Measurements from ENCODE around the gene MR1.

Gene MR1

DNA sequence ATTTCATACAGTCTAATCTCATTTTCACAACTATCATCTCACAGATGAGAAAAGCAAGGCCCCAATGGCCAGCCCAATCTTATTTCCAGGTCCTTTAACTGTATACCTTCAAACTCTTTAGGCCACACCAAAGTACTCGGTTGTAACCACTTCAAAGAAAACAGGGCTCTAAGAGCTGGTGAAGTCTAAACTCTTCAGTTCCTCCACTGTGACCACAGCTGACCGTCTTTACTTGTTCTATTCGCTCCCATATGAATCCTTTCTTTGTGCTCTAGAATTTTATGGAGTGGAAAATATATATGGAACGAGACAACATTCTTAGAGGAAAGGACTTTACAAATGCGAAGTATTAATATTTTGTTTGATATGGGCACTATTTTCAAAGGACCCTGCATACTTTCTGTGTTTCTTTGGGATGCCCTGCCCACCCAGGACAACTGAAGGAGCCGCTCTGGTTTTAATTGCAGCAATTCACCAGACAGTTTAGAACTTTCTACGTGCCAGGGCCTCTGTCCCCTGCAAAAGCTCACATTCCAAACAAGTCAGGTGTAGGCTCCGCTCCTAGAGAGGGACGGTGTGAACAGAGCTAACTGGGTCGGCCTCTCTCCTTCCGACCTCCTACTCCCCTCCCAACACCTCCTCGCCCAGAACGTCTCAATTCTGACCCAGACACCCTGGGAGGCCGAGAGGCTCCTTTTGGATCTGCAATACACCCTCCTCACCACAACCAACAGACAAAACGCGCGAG, 70.4 kb downstream of the MR1 start:
- no peak for DNase-seq (ENCODE audit: low spot score)
- TF ChIP-seq, protein P1, sequence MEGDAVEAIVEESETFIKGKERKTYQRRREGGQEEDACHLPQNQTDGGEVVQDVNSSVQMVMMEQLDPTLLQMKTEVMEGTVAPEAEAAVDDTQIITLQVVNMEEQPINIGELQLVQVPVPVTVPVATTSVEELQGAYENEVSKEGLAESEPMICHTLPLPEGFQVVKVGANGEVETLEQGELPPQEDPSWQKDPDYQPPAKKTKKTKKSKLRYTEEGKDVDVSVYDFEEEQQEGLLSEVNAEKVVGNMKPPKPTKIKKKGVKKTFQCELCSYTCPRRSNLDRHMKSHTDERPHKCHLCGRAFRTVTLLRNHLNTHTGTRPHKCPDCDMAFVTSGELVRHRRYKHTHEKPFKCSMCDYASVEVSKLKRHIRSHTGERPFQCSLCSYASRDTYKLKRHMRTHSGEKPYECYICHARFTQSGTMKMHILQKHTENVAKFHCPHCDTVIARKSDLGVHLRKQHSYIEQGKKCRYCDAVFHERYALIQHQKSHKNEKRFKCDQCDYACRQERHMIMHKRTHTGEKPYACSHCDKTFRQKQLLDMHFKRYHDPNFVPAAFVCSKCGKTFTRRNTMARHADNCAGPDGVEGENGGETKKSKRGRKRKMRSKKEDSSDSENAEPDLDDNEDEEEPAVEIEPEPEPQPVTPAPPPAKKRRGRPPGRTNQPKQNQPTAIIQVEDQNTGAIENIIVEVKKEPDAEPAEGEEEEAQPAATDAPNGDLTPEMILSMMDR (IDR thresholded peaks at IDR 0.05): no peak
- Histone ChIP-seq H3K4me3 (peak overlapping the region; percentile 82), H3K27ac (peak overlapping the region; percentile 83 to 87)

DNA sequence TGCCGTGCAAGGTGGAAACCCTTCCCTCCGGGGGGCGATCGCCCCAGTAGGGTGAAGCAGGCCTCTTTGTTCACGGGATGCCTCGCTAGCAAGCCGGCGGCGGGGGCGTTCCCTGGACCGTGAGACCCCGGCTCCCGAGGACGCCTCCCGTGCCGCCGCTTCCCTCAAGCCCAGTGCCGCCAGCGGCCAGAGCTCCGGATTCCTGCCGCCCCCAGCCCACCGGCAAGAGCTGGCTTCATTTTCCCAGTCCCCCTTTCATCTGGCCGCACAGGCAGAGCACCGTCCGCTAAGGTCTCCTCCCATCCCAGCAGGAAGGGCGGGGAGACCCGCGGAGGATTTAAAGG, 71.0 kb downstream of the MR1 start:
- TF ChIP-seq, protein P1 (IDR thresholded peaks at IDR 0.05): no peak
- Histone ChIP-seq H3K27ac (peak overlapping the region; percentile 83 to 87), H3K4me3 (peak overlapping the region; percentile 82)
- peak; percentile 80 for DNase-seq (ENCODE audit: low spot score)

DNA sequence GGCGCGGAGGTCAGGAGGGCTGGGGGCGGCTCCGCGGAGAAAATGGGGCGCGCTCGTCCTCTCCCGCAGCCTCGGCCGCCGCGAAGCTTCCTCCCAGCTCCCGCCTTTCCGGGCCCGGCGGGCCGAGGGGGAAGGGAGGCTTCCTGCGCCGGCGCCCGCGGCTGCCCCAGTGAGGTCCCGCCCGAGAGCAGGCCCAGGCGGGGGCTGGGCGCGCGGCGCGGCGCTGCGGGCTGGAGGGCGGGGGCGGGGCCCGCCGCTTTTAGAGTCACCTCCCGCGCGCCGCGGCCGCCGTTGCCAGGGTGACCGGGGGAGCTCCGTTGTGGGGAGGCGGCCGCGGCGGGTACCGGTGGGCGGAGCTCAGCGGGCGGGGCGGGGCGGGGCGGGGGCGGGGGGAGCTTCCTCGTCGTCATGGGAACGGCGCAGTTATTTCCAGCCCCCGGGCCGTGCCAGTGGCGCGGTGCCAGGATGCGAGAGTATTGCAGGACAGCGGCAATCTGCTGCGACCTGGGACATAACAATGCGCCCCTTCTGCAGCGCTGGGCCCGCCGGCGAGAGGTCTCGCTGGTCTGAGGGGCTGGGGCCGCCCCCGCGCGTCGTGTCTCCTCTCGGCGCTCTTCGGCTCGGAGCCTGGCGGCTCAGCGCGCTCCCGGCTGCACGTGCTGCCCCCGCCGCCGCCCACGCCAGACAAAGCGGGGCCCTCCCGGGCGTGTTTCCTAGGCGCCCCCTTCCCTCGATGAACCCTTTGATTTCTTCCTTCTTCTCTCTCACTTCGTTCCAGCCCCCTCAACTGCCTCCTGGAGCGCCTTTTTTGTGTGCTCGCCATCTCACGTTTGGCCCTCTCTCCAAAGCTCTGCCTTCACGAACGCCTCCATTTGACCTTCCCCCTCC, 71.6 kb downstream of the MR1 start:
- Histone ChIP-seq H3K4me3 (peak overlapping the region; percentile 82), H3K27ac (peak overlapping the region; percentile 83 to 87)
- TF ChIP-seq, protein P1 (IDR thresholded peaks at IDR 0.05): no peak
- peak; percentile 96 for DNase-seq (ENCODE audit: low spot score)

DNA sequence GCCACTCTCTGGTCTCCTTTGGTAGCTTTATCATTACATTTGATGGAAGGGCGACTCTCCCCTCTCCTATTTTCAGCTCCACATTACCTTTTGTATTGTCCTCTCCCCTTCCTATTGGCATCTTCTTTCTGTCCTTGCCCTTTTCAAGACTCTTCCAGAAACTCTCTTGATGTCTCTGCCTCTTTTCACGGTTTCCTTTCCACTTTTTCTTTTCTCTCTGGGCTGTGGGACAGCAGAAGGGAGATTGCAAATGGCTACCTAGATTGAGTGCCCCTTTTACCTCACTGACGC, 72.2 kb downstream of the MR1 start:
- TF ChIP-seq, protein P1 (IDR thresholded peaks at IDR 0.05): no peak
- Histone ChIP-seq H3K27ac (no peak overlapping the region), H3K4me3 (peak overlapping the region; percentile 82)
- DNase-seq (ENCODE audit: low spot score): no peak

DNA sequence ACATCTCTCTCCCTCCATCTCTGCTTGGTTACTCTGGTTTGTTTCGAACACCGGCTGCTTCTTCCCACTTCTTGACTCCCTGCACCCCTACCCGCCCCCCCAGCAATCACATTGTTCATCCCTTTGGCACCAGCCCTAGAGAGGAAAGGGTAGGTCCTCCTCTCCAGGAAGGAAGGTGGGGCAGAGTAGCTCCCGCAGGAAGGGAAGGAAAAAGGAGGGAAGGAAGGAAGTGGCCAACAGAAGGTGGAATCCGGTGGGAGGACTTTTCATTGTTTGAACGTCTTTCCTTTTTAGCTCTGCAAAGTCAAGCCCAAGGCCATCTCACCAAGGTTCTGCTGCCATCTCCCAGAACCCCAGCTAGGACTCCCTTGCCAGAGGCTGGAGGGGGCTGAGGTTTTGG, 72.7 kb downstream of the MR1 start:
- TF ChIP-seq, protein P1 (IDR thresholded peaks at IDR 0.05): no peak
- no peak overlapping the region for H3K4me3 ChIP-seq
- H3K27ac ChIP-seq: no peak overlapping the region
- DNase-seq (ENCODE audit: low spot score): no peak

DNA sequence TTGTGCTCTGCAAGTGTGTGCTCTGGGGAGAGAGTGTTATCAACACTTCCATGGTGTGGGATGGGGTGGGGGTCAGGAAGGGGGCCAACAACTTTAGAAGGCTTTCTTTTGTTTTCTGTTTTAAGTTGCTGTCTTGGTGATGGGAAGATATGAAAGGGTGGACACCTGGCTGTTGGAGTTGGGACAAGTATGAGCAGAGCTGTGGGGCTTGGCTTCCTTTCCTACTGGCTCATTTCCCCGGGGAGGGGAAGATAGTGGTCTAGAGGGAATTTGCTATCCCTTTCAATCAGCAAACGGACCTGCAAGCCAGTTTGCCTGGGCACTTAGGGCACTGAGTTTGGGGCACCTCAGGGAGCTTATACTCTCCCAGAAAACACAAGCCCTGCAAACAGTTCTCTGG, 73.9 kb downstream of the MR1 start:
- TF ChIP-seq, protein P1 (IDR thresholded peaks at IDR 0.05): no peak
- no peak for DNase-seq (ENCODE audit: low spot score)
- H3K4me3 ChIP-seq: no peak overlapping the region
- H3K27ac ChIP-seq: no peak overlapping the region

Data from coronary artery (tissue), 2 donors.